Measurements from ENCODE around the gene POTEC. TPM values are rescaled to one million over a fixed set of nuclear protein-coding genes. Genes with fewer than 3 reads are reported as not detected.
"Not testable (repeated sequence)": the region's sequence is repeated elsewhere in the genome, so short reads cannot be mapped to it uniquely, and the experiment has no call there.

POTEC gene
- under 1 TPM in 2 of 4 donors, not detected in 2; 0.03 to 0.06 TPM for polyA plus RNA-seq (ENCODE audit: insufficient read length in 4 of 4)

DNA sequence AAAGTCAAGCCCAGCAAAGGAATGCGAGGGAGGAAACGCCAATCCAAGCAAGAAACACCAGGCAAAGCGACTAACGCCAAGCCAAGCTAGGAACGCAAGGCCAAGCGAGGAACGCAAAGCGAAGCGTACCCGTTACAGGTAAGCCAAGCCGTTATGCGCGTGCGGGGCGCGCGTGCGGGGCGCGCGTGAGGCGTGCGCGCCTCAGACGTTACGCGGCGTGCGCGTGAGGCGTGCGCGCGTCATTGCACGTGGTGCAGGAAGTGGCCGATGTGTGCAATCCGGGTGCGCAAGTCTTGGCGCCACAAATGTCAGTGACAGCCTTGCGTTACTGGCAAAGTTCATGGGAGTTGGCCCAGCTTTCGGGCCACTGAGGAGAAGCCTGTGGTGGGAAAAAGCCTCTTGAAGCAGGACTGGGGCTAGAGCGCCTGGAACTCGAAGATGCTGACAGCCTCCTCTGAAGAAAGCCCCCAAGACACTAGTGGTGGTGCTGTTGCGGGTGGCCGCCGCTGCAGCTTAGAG lies at the start of gene POTEC:
POTEC (minus strand) TSS at position 155 of the 519 bp plus-strand sequence. CDS start 454 bp downstream, outside the sequence.
- DNase-seq (ENCODE audit: low read depth in 4 of 4, low spot score in 3 of 4), result not testable (repeated sequence)

DNA sequence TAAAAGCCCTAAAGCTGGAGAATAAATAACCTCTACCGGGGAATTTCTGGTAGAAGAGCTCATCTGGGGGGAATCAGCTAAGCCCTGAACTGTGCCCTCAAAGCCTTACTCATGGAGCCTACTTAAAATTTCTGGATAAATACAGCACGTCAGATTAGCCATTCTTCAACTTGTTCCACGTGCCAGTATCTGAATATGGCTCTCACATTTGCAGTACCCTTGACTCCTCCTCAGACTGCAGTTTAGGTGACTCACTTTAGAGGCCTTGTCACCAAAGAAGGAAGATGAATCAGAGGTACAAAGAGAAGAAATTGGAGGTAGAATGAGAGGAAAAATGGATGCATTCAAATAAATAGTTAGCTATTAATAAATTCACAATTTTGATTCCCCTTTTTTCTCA lies 34.6 kb upstream of the POTEC start:
- DNase-seq (ENCODE audit: low read depth in 4 of 4, low spot score in 3 of 4), result no peak

DNA sequence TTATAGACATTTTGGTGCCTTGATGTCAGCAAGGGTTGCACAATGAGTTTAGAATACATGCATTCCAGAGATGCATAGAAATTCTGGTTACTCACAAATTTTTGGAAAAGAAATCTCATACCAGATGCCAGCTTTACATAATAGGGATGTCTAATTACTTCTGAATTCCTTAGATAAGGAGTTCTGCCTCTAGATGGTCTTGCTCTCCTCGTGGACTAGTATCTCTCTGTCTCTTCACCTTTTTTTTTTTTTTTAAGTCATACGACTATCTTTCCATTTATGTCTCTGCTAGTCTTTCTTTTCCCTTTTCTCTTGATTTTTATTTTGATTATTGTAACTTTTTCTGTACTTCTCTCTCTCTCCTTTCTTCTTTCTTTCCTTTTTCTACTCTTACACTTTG lies 16.1 kb upstream of the POTEC start:
- not testable (repeated sequence) for DNase-seq (ENCODE audit: low read depth in 4 of 4, low spot score in 3 of 4)

DNA sequence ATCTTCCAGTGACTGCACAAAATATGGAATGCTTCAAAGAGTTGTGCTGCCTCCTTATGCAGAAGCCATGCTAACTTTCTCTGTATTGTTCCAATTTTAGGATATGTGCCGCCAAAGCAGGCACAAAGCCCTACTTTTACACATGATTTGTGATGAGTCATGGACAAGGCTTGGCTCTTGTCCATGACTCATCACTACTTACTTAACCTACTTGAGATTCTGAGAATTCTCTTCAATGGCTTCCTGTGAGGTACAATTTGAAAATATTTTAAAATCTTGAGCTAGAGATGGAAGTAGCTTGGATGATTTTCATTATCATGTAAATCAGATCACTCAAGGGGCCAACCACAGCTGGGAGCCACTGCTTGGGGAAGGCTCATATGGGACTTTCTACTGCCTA lies 11.7 kb downstream of the POTEC start:
- not testable (repeated sequence) for DNase-seq (ENCODE audit: low read depth in 4 of 4, low spot score in 3 of 4)

DNA sequence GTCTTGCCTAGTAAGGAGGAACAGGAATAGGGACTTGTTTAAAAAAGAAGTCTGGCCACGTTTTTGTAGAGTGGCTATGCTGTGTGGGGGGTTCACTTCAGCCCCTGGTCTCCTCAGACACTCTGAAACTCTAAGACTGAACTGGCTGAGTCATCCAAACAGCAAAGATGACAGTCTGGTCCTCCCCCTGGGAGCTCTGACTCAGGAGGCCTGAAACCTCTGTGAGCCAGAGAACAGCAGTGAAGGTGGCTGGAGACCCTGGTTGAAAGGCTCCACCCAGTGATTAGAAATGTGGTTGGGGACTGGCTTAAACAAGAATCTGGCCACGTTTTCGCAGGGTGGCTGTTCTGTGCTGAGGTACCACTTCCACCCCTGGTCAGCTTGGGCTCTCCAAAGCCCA lies 32.7 kb downstream of the POTEC start:
- not testable (repeated sequence) for DNase-seq (ENCODE audit: low read depth in 4 of 4, low spot score in 3 of 4)

DNA sequence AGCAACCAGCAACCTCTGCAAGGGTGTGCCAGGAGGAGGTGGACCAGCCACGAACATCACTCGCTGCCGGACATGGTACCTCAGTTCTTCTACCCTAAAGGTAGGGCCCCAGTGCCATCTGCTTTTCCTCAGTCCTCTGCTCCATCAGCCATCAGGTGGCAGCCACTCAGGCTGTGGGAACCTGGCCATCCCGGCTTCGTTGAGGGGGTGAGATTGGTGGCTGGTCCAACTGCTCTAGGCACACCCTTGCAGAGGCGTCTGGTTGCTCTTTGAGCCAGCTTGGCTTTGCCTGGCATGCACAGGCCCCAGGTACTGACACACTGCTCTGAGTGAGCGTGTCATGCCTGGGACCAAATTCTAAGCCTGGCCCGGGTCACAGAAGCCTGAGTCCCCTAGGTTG lies 39.7 kb downstream of the POTEC start:
- not testable (repeated sequence) for DNase-seq (ENCODE audit: low read depth in 4 of 4, low spot score in 3 of 4)

DNA sequence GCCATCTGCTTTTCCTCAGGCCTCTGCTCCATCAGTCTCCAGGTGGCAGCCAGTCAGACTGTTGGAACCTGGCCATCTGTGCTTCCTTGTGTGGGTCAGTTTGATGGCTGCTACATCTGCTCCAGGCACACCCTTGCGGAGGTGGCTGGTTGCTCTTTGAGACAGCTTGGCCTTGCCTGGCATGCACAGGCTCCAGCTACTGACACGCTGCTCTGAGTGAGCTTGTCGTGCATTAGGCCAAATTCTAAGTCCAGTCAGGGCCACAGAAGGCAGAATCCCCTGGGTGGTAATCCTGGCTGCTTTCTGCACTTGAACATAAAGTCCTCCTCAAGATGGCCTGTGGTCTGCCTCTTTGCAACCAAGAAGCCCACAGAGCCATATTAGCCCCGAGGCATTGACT lies 41.5 kb downstream of the POTEC start:
- DNase-seq (ENCODE audit: low read depth in 4 of 4, low spot score in 3 of 4), result not testable (repeated sequence)

DNA sequence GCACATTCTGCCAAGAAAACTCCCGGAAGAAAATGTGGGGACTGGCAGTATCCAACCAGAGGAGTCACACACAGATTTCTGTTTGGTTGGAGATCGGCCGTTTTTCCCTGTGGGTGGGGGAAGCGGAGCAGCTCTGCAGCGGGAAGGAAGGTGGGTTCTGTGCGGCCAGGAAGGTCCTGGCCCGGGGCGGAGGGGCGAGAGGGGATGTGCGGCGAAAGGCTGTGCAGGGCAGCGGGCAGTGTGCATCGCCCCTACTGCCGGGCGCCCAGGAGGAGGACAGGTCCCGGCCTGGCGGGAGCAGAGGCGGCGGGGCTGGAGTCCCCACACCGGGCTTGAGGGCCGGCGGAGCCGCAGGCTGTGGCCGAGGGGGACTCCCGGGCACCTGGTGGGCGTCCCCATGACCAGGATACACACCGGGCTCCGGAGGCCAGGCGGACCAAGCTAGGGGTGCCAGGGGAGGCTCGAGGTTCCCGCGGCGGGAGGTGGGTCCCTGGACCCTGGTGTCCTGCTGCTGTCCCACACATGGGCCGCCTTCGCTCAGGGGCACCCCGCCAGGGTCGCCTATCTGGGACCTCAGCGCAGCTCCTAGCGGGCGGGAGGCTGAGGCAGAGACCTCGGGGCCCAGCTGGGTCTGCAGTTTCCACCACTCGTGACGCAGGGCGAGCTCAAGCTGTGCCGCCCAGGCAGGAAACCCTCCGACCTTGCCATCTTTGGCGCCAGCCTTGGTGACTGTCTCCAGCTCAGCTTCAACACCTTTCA lies 54.0 kb downstream of the POTEC start:
- not testable (repeated sequence) for DNase-seq (ENCODE audit: low read depth in 4 of 4, low spot score in 3 of 4)

DNA sequence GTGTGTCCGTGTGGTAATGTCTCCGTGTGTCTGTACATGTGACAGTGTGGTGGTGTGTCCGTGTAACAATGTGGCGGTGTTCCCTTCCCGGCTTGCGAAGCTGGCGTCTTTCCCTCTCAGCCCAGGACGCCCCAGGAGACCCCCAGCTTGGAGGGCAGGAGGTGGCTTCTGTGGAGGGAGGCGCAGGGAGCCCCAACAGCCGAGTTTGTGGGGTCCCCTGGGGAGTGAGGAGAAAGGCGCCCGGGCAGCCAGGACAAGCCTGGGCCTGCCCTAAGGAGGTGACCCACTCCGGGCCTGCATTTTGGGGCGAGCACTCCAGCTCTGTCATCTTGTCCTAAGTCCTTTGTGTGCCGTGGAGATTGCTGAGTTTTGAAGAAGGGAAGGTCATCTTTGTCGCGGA lies 54.6 kb downstream of the POTEC start:
- not testable (repeated sequence) for DNase-seq (ENCODE audit: low read depth in 4 of 4, low spot score in 3 of 4)

DNA sequence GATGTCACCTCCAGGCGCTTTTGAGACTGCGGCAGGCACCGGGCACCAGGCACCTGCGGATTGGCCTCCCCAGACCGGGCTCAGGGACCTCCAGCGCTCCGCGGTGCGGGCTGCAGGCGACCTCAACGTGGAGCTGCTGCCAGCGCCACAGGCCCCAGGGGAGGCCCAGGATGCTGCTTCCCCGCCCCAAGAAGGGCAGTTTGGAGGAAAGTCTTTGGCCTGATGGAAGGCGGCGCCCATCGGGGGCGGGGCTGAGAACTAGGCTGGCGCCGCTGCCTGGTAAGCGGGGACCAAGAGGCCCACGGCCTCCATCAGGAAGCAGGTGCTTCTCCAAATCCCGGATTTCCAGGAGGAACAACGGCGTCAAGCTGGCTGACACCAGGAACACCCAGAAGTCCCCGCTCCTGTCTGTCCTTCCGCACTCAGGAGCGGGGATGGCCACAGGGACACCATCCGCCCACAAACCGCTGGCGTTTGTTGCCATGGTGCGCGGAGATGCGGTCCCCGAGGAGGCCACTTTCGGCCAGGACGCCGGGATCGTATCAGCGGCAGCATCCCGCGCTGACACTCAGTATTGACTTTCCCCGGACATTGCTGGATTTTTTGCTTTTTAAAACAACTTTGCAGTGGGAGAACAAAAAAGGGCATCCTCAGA lies 56.3 kb downstream of the POTEC start:
- not testable (repeated sequence) for DNase-seq (ENCODE audit: low read depth in 4 of 4, low spot score in 3 of 4)

DNA sequence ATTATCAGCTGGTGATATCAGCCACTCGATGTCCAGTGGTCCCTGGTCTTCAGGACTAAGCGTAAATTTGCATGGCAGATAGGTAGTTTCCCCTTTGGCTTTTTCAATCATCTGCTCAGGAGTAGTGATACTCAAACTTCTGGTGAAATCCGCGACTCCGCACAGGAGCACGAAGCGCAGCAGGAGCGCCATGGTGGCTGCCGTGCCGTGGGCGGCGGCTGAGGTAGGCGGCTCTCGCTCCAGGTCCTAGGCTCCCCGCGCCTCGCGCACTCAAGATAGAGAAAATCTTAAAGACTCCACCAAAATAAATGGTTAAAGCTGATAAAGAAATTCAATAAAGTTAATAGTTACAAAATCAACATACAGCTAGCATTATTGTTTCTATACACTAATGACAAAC lies 64.3 kb downstream of the POTEC start:
- not testable (repeated sequence) for DNase-seq (ENCODE audit: low read depth in 4 of 4, low spot score in 3 of 4)

DNA sequence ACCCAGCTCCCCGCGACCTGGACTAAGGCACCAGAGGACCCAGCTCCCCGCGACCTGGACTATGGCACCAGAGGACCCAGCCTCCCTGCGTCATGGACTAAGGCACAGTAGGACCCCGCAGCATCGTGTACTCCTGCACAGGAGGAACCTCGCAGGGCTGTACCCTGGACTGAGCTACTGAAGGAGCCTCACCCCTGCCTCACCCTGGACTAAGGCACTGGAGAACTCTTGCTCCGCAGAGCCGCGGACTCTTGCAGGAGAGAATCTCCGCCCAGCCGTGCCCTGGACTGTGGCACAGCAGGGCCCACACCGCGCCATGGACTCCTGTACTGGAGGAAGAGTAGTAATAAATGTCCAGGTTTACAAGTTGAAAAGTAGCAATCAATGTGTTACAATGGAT lies 67.9 kb downstream of the POTEC start:
- DNase-seq (ENCODE audit: low read depth in 4 of 4, low spot score in 3 of 4), result not testable (repeated sequence)

DNA sequence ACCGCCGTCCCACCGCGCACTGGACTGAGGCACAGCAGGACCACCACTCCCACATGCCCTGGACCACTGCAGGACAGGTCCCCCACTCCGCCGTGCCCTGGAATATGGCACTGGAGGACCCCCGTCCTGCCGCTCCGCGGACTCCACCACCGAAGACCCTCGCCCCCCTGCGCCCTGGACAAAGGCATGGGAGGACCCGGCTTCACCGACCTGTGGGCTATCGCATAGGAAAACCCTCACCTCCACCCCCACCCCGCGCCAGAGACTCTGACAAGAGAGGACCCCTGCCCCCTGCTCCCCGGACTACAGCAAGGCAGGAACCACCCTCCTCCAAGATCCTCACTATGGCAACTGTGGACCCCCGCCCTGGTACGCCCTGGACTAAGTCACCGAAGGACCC lies 68.6 kb downstream of the POTEC start:
- not testable (repeated sequence) for DNase-seq (ENCODE audit: low read depth in 4 of 4, low spot score in 3 of 4)

DNA sequence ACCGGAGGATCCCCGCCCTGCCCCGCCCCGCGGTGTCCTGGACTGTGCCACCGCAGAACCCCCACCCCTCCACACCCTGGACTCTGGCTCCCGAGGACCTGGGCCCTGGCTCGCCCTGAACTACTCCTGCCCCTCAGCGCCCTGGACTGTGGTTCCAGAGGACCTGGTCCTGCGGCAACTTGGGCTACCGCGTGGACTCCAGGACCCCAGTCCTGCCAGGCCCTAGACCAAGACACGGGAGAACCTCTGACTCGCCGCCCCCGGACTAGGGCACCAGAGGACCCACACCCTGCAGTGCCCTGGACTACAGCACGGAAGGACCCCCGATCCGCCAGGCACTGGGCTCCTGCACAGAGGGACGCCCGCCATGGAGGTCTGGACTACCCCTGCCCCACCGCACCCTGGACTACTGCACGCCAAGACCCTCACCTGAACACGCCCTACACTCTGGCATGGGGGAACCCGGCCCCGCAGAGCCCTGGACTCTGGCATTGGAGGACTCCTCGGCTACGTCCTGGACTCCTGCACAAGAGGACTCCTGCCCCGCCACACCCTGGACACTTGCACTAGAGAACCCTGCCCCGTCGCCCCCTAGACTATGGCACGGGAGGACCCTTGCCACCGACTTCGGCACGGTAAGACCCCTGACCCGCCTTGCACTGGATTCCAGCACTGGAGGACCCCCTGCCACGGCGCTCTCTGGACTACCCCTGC lies 69.2 kb downstream of the POTEC start:
- not testable (repeated sequence) for DNase-seq (ENCODE audit: low read depth in 4 of 4, low spot score in 3 of 4)

DNA sequence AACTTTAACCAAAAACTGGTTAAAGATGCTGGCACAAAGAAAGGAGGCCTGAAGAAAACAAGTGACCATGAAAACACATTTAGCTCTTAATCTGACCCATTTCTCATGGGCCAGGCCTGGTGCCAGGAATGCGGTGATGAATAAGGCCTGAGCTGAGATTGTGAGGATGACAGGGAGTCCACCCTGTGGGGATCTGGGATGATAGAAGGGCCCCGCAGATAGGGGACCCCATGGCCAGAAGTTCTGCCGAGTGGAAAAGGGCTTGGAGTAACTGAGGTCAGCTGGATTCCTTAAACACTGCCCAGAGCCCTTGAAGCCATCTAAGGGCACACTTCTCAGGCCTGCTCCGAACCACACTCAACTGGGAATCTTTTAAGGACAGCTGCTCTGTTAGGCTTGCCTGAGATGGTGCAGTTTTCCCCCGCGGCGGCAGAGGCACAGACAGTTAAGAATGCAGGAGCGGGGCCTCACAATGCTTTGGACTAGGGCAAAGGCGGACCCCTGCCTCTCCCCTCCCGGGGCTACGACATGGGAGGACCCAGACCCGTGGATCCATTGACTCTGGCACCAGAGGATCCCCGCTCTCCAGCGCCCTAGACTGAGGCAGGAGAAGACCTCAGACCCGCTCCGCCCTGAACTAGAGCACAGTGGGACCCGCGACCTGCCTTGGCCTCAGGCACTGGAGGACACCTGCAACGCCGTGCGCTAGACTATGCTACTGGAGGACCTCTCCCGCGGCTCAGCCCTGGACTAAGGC lies 70.0 kb downstream of the POTEC start:
- not testable (repeated sequence) for DNase-seq (ENCODE audit: low read depth in 4 of 4, low spot score in 3 of 4)

DNA sequence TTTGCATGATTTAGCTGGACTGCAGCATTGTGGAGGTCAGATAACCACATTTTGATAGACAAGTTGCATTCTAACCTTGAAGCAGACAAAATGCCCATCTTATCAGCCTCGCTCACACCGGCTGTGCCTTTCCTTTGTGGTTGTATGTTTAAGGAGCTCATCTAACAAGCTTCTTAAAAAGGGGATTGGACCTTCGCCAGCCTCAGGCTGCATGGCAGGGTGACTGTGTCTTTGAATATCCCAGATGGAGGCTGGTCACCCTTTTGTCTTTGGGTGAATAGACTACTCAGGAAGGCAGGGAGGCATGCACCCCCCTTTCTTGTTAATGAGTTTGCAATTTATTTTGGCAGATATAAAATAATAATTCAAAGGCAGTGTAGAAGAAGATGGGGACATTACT lies 72.1 kb downstream of the POTEC start:
- not testable (repeated sequence) for DNase-seq (ENCODE audit: low read depth in 4 of 4, low spot score in 3 of 4)

DNA sequence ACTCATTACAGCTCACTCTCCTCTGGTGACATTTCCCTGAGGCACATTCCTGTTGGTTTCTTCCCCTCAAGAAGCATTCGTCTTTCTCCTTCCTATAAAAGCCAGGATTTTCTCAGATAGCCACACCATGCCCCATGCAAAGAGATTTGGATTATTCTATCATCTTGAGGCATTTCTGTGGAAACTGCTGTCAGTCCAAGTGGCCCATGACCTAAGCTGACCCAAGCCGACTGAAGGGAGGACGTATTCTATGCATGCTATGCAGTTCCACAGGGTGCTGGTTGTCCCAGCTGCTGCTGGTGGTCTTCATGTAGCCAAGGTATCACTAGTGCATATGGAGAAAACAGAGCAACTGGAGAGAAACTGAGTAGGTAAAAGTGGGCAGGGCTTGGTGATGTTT lies 73.0 kb downstream of the POTEC start:
- not testable (repeated sequence) for DNase-seq (ENCODE audit: low read depth in 4 of 4, low spot score in 3 of 4)

DNA sequence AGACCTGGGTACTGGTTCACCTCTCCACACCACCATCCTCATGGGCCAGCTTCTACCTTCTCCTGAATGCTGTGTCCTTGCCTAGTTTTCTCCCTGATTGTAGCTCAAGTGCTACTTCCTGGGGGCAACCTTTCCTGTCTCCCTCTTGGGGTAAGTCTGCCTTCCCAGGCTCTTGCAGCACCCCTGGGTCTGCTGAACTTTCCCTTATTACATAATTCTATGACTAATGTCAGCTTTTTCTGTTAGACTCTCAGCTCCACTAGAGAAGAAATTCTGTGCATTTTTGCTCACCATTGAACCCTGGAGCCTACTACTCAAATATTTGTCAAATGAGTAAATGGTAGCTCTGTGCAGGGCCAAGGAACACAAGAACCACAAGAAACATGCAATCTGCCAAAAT lies 73.4 kb downstream of the POTEC start:
- not testable (repeated sequence) for DNase-seq (ENCODE audit: low read depth in 4 of 4, low spot score in 3 of 4)

DNA sequence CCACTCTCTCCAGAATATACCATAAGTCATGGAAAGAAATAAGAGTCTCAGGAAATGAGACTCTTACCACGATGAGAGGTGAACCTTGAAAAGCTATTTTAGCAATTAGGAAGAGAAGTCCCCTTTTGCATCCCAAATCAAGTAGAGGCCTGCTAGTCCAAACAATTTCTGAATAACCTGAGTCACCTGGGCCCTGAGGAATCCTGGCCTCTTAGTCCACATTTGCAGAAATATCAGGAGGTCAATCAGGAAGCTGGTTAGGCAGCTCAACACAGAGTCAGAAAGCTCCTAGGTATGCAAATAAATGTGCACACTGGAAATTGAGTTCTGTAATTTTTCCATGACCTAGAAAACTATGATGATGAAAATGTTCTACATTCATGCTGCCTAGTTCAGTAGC lies 77.4 kb downstream of the POTEC start:
- DNase-seq (ENCODE audit: low read depth in 4 of 4, low spot score in 3 of 4), result not testable (repeated sequence)
